HG03460 (cell line): ENCODE results near the gene GALNT10.

Source experiments
- ATAC-seq: cut with Tn5 transposase; IDR thresholded peaks from one replicate; pipeline ENCODE4 v1.9.1; 2021; ENCODE audit not compliant: unreplicated experiment

The GALNT10 gene

DNA sequence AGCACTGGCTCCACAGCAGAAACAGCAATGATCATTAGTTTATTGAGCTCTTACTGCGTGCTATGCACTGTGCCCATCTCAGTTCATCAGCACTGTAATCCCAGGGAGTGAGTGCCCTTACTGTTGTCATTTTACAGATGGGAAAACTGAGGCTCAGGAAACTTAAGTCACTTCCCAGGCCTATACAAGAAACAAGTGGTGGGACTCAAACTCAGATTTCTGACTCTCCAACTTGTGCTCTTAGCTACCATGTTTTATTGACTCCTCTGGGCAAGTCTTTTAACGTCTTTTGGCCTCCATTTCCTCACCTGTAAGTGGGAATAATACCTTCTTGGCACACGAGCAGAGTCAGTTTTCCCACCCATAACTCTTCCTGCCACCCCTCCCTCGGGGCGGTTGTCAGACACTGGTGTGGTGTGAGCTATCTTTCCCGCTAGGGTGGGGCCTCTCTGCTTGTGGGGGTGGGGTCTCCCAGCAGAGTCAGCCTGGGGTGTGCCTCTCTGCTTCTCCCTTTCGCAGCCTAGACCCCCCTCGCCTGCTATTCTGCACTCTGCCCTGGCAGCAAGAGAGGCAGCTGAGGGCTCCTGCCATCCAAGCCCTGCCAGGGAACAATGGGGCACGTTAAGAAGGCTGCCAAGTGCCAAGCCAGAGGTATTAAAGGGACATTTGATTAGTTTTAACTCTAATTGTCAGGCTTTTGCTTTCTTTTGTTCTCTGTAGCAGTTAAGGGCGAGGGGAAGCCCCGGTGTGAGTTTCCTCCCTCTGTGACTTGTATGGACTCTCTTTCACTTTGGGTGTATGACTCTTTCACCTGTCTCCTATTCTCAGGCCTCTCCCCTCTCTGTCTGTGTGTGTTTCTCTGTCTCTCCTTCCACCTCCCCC is 12.1 kb downstream of the GALNT10 start:
- peak; percentile 83 for ATAC-seq

DNA sequence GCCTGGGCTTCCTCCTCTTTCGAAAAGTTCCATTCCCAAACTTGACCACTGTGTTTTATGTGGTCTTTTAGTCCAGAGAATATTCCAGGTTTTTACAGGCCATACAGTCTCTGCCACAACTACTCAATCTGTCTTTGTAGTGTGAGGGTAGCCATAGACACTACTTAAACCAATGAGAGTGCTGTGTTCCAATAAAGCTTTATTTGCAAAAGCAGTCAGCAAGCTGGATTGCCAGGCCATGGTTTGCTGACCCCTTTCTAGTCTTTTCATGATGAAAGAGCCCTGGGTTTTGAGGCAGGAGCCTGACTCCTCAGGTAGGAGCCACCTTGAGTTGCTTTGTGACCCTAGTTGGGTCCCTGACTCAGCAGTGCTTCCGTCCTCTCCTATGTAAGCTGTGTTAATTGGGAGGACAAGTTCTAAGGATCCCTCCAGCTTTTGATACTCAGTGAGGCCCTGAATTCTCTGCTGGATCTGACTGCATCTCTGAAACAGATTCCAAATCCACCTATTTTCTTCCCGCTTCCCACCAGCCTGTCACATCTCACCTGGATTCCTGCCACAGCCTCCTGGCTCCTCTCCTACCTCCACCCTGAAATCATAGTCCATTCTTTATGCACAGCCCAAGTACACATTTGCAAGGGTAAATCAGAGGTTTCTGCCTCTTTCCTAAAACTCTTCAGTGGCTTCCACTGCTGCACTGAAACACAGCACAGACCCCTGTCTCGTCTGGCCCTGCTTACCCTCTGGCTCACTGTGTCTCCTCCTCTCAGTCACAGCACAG is 13.5 kb downstream of the GALNT10 start:
- ATAC-seq, result no peak

DNA sequence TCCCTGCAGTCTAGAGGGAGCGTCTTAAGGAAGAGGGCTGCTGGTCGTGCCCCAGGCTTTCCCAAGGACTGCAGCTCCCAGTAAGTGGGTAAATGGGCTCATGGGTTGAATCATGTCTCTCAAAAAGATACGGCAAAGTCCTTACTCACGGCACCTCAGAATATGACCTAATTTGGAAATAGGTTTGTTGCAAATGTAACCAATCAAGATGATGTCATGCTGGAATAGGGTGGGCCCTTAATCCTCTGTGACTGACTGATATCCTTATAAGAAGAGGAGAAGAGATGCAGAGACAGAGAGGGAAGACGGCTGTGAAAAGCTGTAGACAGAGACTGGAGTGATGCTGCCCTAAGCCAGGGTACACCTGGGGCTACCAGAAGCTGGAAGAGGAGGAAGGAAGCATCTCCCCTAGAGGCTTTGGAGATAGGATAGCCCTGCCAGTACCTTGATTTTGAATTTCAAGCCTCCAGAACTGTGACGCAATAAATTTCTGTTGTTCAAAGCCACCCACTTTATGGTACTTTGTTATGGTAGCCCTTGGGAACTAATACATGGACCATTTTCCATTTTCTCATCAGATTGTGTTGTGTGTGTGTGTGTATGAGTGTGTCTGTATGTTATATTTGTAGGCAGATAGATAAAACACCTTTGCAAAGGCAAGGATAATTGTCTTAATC is 15.0 kb downstream of the GALNT10 start:
- no peak for ATAC-seq

DNA sequence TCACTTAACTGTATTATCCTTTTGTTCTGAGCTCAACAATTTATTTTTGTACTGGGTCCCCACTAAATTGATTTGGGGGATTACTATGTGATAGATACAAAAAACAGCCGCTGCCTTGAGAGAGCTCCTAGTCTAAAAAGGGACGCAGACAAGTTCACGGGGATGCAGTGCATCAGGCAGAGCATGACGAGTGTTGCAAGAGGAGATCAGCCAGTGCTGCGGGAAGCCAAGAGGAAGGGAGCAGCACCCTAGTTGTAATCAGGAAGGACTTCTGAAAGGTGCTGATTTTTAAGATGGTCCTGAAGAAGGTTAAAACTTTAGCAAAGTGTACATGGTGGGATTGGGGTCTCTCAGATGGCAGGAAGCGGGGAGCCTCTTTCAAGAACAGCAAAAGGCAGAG is 15.8 kb downstream of the GALNT10 start:
- ATAC-seq, result no peak

DNA sequence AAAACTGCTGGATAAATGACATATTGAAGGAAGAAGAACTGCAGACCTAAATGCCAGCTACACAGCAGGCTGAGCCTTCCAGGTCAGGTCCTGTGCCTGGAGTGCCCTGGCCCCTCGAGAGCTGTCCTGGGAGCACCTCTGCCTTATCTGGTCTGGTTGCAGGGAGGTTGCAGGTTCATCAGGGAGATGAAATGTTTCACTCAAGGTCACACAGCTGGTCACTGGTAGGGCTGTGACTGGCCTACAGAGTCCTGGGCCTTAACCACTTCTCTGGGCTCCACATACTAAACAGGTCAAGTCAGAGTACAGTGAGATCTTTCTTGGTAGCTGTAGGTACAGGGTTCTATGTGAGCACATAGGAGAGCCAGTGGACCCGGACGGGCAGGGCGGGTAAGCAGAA is 16.7 kb downstream of the GALNT10 start:
- no peak for ATAC-seq

DNA sequence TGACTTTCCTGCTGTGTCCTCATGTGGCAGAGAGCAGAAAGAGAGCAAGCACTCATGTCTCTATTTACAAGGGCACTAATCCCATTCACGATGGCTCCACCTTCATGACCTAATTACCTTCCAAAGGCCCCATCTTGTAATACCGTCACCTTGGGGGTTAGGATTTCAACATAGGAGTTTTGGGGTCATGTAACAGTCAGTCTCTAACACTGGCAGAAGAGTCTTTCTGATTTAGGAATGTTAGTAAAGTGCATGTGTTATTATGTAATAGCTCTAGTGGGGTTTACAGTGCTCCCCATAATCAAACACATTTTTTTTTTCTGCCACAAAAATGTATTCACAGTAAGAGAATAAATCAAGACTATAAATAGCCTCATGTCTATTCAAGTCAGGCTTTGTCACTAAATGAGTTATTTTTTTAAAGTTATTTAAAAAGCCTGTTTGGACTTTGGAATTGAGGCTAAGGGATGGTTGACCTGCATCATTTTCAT is 19.1 kb downstream of the GALNT10 start:
- no peak for ATAC-seq

DNA sequence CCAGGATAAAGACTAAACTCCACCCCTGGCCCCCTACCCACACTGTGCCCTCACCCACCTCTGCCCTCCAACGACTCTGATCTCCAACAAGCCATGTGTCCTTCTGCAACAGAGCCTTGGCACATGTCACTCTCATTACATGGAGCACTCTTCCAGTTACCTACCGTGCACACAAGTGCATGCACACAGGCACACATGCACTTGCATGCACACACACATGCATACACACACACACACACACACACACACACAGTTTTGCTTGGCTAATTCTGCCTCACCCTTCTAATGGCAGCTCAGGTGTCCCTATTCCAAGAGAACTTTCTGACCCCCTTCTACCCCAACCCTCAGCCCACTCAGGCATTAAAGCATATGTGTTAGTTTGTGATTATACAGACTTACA is 19.6 kb downstream of the GALNT10 start:
- no peak for ATAC-seq

DNA sequence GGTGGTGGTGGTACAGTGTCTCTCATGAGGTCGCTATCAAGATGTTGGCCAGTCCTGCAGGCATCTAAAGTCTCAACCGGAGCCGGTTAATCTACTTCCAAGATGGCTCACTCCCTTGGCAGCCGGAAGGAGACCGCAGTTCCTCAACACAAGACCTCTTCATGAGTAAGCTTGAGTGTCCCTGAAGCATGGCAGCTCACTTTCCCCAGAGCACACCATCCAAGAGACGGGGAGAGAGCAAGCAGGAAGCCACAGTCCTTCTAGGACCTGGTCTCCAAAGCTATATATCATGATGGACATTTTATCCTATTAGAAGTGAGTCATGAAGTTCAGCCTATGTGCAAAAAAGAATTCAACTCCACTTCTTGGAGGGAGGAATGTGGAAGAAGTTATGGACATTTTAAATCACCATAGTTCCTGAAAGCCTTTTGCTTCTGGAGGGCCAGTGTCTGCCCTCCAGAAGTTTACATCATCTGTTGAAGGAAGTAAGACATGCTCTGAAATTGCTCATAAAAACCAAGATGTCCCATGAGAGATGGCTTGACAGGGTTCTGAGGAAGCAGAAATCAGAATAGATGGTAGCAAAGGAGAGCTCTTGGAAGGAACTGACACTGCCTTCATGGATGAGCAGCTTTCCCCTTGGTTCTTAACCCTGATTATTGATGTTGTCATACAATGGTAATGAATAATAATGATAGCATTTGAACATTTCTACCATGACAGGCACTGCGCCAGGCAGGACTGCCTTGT is 21.3 kb downstream of the GALNT10 start:
- no peak for ATAC-seq

DNA sequence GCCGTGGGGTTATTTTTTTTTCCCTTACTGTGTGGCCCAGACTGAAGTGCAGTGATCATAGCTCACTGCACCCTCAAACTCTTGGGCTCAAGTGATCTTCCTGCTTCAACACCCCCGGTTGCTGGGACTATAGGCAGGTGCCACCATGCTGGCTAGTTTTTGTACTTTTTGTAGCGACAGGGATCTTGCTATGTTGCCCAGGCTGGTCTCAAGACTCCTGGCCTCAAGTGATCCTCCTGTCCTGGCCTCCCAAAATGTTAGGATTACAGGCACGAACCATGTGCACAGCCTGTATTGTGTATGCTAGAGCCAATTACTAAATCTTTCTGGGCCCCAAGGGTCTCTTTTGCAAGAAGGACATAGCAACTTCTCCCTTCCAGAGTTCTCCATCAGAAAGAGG is 23.1 kb downstream of the GALNT10 start:
- no peak for ATAC-seq

DNA sequence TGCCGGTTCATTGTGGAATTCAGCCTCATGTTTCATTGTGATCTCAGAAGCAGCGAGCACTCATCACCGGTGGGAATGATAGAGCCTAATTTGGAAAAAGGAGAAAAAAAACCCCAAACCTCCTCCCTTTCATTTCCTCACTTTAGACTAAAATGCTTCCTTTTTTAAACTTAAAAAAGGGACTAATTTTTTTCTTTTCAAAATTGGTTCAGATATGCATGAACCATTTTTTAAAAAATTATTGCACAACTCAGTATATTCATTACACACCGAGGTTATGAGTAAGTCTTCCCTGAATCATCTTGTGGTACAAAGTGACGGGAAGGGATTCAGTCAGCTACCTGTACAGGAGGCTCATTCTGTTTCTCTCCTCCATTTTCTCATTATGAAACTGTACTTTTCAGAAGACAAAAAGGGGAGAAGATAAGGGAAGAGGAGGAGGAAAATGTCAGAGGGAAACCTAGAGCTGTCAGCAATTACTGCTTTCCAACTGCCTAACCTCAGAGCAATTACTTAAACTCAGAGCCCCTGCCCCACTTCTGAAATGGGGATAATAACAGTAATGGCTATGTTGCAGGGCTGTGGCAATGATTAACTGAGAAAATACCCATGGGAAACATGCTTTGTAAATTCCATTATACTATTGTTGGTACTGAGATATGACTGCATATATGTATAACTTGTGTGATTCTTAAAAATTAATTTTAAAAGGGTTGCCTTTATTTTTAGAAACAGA is 24.0 kb downstream of the GALNT10 start:
- peak; percentile 66 for ATAC-seq

DNA sequence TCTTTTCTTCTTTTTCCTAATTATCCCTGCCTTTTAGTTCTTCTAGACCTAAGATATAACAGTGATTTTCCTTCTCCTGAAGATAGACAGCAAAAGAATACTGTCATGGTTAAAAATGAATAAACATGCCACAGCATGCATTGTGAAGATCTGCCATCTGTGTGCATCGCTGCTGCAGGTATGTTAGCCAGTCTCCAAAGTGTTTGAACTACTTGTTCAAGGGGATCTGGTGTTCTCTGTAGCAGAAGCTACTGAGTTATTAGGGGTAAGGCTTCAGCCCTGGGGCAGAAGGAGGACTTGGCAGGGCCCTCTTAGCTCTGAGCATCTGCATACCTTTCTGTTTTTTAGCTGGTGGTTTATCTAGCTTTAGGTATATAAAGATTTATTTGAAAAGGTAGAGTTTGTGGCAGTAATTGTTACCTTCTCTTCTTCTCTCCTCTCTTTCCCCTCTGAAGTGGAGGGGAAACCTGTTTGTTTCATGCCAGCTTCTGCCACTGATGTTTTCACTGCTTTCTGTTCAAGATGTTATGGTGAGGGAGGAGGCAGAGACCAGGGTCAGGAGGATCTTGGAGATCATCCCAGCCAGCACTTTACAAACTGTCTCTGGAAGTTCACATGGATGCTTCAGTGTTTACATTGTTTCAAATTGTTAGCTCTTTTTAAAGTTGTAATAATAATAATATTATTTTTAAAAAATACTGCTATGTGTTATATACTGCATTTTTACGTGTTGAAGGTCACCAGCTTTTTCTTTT is 25.2 kb downstream of the GALNT10 start:
- ATAC-seq, result no peak

DNA sequence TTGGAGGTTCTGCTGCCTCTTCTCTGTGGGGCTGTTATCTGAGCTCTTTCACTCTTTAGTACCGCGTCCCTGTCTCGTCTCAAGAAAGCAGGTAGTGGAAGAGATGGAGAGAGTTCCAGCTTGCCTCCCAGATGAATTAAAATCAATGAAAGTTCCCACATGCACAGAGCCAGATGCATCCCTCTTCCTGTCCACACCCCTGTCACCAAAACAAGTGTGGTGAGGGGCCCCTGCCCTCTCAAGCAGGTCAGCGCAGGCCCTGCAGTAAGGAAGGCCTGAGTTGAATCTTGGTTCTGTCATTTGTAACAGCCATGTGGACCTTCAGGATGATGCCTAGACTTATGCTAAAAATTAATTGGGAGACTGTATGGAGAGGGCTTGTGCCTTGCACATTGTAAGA is 26.9 kb downstream of the GALNT10 start:
- ATAC-seq, result no peak

DNA sequence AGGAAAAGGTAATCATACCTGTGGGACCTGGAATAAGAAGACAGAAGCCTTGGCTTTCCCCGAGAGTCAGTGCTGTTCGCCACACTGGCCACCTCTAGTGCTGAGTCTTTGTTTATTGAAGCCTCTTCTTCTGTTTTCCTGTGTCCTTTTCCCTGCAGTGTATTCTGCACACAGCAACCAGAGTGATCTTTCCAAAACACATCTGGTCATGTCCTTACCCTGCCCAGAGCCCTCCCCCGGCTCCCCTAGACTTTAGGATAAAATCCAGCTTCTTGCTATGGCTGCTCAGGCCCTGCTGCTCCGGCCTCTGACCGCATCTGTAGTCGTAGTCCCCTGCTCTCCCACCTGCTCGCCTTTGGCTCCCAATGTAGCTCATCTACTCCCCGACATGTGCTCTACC is 28.3 kb downstream of the GALNT10 start:
- no peak for ATAC-seq

DNA sequence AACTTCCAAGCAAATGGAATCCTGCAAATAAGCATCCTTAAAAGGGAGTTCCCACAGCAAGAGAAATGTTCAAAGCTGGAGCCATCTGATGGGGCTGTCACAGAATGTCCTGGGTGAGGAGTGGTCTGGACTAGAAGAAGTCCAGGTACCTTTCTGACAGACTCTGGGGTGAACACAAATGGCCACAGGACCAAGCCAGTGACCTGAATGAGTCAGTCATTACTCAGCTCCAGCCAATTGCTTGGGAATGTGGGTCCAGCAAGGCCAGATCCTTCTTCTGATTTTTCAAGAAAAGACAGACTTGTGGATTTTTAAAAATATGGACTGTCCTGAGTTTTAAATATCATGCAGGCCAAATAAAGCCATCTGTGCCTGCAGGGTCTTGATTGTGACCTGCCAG is 30.1 kb downstream of the GALNT10 start:
- no peak for ATAC-seq

DNA sequence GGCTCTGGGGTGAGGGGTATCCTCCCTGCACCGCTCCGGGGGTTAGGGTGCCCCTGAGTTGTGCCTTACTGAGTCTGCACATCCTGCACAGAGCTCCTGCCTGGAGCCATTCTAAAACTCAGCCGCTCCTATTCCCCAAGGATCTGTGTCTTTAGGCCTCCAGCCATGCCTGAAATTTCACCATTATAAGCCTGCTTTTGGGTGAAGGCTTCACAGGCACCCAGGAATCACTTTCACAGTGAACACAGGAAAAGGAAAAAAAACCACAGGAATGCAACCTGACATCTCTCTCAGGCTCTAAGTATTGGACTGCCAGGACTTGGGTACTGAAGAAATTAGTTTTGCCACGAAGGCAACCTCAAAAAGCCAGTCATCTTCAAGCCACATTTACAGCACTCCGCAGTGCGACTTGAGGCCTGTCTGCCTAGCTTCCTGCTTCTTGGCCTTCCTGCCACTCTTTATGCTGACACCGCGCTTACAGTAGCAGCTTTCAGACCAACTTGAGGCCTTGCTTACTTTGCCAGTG is 30.9 kb downstream of the GALNT10 start:
- ATAC-seq, result peak; percentile 64

DNA sequence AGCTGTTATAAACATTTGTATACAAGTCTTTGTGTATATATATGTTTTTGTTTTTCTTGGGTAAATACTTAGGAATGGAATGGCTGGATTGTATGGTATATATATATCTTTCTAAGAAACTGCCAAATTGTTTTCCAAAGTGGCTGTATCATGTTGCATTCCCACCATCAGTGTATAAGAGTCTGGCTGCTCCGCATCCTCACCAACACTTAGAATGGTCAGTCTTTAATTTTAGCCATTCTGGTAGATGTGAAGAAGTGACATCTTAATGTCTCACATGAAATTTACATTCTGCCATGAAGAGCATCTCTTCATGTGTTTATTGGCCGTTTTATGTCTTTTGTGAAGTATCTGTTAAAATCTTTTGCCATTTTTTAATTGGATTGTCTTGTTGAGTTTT is 31.9 kb downstream of the GALNT10 start:
- ATAC-seq, result no peak

DNA sequence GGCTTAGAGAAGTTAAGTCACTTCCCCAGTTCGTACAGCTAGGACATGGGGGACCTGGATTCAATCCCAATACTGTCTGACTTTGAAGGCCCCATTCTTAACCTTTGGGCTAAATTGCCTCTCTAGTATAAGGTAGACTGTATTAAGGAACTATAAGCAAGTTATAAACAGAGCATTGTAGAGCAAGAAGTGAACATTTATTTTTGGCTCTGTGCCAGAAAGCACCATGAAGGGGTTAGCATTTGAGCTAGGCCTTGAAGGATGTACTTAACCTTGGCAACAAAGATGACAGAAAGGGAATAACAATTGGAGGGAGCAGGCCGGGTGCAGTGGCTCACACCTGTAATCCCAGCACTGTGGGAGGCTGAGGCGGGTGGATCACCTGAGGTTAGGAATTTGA is 32.8 kb downstream of the GALNT10 start:
- ATAC-seq, result no peak

DNA sequence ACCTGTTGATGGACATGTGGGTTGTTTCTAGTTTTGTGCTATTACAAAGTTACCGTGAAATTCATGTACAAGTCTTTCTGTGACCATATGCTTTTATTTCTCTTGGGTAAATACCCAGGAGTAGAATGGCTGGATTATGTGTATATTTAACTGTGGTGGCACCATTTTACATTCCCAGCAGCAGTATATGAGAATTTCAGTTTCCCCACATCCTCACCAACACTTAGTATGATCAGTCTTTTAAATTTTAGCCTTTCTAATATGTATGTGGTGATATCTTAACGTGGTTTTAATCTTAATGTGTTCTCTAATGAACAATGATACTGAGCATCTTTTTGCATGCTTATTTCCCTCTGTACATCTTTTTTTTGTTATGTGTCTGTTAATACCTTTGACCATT is 36.6 kb downstream of the GALNT10 start:
- no peak for ATAC-seq

DNA sequence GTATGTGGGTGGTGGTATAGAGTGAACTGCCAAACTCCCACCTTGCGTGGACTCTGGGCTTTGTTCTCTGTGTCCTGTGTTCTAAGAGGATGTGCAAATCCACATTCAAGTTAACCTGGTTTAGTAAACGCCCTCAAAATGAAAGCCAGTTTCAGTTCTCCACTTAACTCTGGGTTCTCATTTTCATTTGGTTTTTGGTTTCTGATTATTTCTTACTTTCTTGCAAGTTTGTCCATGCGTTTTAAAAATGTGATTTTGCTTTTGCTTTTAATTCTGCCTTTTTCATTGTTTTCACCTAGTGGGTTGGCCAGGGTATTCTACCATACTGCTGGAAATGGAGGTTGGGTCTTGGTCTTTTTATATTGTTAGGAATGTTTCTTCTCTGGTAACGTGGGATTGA is 38.2 kb downstream of the GALNT10 start:
- peak; percentile 95 for ATAC-seq
